Mammary epithelial cell (primary cell): Measurements from ENCODE around the gene CPPED1.

Source experiments
- EZH2 ChIP-seq: IDR thresholded peaks from 2 replicates; pipeline ENCODE4 v1.6.1; 2012; ENCODE audit warnings: low read length, inconsistent platforms, borderline replicate concordance
- TF ChIP-seq, protein P1 (sequence below), 2 donors: IDR thresholded peaks in 1 of 2; conservative IDR thresholded peaks in 1 of 2; 2 replicates each; pipeline ENCODE4 v1.5.1; 2011 to 2012; ENCODE audit warnings: inconsistent platforms in 2 of 2, low read length in 2 of 2, mild to moderate bottlenecking in 2 of 2, control low read depth in 1 of 2, low read depth in 1 of 2; ENCODE audit not compliant: insufficient read depth in 1 of 2; ENCODE audit errors: extremely low read depth in 1 of 2

DNA sequence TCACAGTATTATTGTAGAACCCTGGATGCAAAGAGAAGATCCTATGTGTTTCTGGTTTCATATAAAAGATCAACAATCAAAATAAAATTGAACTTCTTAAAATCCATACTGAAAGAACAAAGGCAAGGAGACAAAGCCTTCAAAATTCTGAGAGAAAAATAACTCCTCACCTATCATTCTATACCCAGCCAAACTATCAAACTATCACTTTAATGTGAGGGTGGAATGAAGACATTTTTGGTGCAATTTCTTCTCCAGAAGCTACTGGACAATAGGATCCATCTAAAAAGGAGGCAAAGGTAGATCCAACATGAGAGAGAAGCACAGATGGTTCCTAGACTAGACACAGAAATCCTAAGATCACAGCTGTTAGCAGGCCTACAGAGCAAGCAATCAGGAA is 71.1 kb downstream of the CPPED1 start:
- TF ChIP-seq, protein P1, sequence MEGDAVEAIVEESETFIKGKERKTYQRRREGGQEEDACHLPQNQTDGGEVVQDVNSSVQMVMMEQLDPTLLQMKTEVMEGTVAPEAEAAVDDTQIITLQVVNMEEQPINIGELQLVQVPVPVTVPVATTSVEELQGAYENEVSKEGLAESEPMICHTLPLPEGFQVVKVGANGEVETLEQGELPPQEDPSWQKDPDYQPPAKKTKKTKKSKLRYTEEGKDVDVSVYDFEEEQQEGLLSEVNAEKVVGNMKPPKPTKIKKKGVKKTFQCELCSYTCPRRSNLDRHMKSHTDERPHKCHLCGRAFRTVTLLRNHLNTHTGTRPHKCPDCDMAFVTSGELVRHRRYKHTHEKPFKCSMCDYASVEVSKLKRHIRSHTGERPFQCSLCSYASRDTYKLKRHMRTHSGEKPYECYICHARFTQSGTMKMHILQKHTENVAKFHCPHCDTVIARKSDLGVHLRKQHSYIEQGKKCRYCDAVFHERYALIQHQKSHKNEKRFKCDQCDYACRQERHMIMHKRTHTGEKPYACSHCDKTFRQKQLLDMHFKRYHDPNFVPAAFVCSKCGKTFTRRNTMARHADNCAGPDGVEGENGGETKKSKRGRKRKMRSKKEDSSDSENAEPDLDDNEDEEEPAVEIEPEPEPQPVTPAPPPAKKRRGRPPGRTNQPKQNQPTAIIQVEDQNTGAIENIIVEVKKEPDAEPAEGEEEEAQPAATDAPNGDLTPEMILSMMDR (conservative IDR thresholded peaks at IDR 0.05 in 1 of 2, IDR thresholded peaks at IDR 0.05 in 1 of 2; ENCODE audit: extremely low read depth in 1 of 2, insufficient read depth in 1 of 2, low read depth in 1 of 2, low read length in 2 of 2), result no peak
- TF ChIP-seq EZH2, result no peak
